Measurements from ENCODE around the gene SEMA6A. TPM values are rescaled to one million over a fixed set of nuclear protein-coding genes. Genes with fewer than 3 reads are reported as not detected.

SEMA6A gene
- total RNA-seq, 5 donors from 2014 or later (not counting 1 experiment from before 2014, with no cell fraction given), result 0.79 to 0.88 (median 0.79) TPM; not detected in 2

GRCh38 chr5:116497631-116498030, 77.0 kb downstream of the SEMA6A start:
- Histone ChIP-seq H3K4me3 (ENCODE audit: control insufficient read depth in 1 of 2, extremely low read depth in 1 of 2, low read length in 1 of 2) (no peak overlapping the region), H3K4me1 (ENCODE audit: control insufficient read depth in 1 of 2, extremely low read depth in 1 of 2, insufficient read depth in 2 of 2, low read length in 2 of 2) (no peaks in the 10 kb centered on the region), H3K9me3 (no peaks in the 10 kb centered on the region), H3K36me3 (ENCODE audit: control insufficient read depth in 2 of 2, extremely low read depth in 1 of 2, insufficient read depth in 1 of 2, low read length in 1 of 2) (no peaks in the 10 kb centered on the region), H3K27ac (ENCODE audit: low read length) (no peak overlapping the region), H3K27me3 (replicated peaks in 1 of 2; ENCODE audit: control insufficient read depth in 2 of 2, extremely low read depth in 1 of 2, insufficient read depth in 2 of 2, low read length in 1 of 2) (no peaks in the 10 kb centered on the region)
- CTCF ChIA-PET, result no interaction called here
- DNase-seq (no peak), ATAC-seq (replicated peaks in 1 of 4) (no peak)
- POLR2A ChIA-PET, result no interaction called here
- Mint-ChIP-seq H3K27me3 (no peaks in the 10 kb centered on the region), H3K36me3 (peaks cover 6% of the 10 kb centered on the region), H3K27ac (no peak overlapping the region), H3K4me3 (no peak overlapping the region), H3K9me3 (peaks cover 0 to 6% (median 0%) of the 10 kb centered on the region in 3 donors), H3K4me1 (no peaks in the 10 kb centered on the region)
- 64% methylated on average over 2 of the region's 5 CpGs for WGBS (ENCODE audit: insufficient coverage)

GRCh38 chr5:116495786-116496357, 78.8 kb downstream of the SEMA6A start:
- H3K4me1 ChIP-seq (ENCODE audit: control insufficient read depth in 1 of 2, extremely low read depth in 1 of 2, insufficient read depth in 2 of 2, low read length in 2 of 2), result peaks cover 0 to 3% of the 10 kb centered on the region in 2 experiments
- no peaks in the 10 kb centered on the region for H3K27me3 ChIP-seq (replicated peaks in 1 of 2; ENCODE audit: control insufficient read depth in 2 of 2, extremely low read depth in 1 of 2, insufficient read depth in 2 of 2, low read length in 1 of 2)
- H3K4me3 Mint-ChIP-seq, result no peak overlapping the region
- peaks cover 0 to 6% (median 0%) of the 10 kb centered on the region in 3 donors for H3K9me3 Mint-ChIP-seq
- DNase-seq (no peak), ATAC-seq (replicated peaks in 1 of 4) (no peak)
- no peak overlapping the region for H3K4me3 ChIP-seq (ENCODE audit: control insufficient read depth in 1 of 2, extremely low read depth in 1 of 2, low read length in 1 of 2)
- H3K36me3 ChIP-seq (ENCODE audit: control insufficient read depth in 2 of 2, extremely low read depth in 1 of 2, insufficient read depth in 1 of 2, low read length in 1 of 2), result no peaks in the 10 kb centered on the region
- WGBS (ENCODE audit: insufficient coverage), result 100% methylated on average over 2 of the region's 9 CpGs
- no peaks in the 10 kb centered on the region for H3K27me3 Mint-ChIP-seq
- H3K9me3 ChIP-seq, result no peaks in the 10 kb centered on the region
- ChIA-PET CTCF (no interaction called here), POLR2A (interaction anchor here in 1 of 2 donors (0.5 kb wide), 1 partner anchor 148 kb away, joined by 3 read pairs; no protein-coding TSS in a partner anchor)
- no peak overlapping the region for H3K27ac Mint-ChIP-seq
- H3K36me3 Mint-ChIP-seq, result peaks cover 6% of the 10 kb centered on the region
- H3K27ac ChIP-seq (ENCODE audit: low read length), result no peak overlapping the region
- peaks cover 12 to 15% (median 14%) of the 10 kb centered on the region in 3 donors for H3K4me1 Mint-ChIP-seq

- WGBS (ENCODE audit: insufficient coverage), result 71% methylated on average over 1 of the region's 6 CpGs
- ATAC-seq (replicated peaks in 1 of 4), result no peak
- Histone ChIP-seq H3K27ac (ENCODE audit: low read length) (no peak overlapping the region), H3K27me3 (replicated peaks in 1 of 2; ENCODE audit: control insufficient read depth in 2 of 2, extremely low read depth in 1 of 2, insufficient read depth in 2 of 2, low read length in 1 of 2) (no peaks in the 10 kb centered on the region), H3K9me3 (no peaks in the 10 kb centered on the region), H3K4me1 (ENCODE audit: control insufficient read depth in 1 of 2, extremely low read depth in 1 of 2, insufficient read depth in 2 of 2, low read length in 2 of 2) (peaks cover 0 to 3% of the 10 kb centered on the region in 2 experiments), H3K4me3 (ENCODE audit: control insufficient read depth in 1 of 2, extremely low read depth in 1 of 2, low read length in 1 of 2) (no peak overlapping the region), H3K36me3 (ENCODE audit: control insufficient read depth in 2 of 2, extremely low read depth in 1 of 2, insufficient read depth in 1 of 2, low read length in 1 of 2) (no peaks in the 10 kb centered on the region)
- ChIA-PET POLR2A (interaction anchor here in 1 of 2 donors (0.6 kb wide), 1 partner anchor 15 kb away, joined by 3 read pairs; no protein-coding TSS in a partner anchor), CTCF (no interaction called here)
- no peak overlapping the region for H3K4me3 Mint-ChIP-seq
- H3K27me3 Mint-ChIP-seq, result no peaks in the 10 kb centered on the region
- H3K4me1 Mint-ChIP-seq, result peaks cover 14 to 17% (median 16%) of the 10 kb centered on the region in 3 donors
- H3K9me3 Mint-ChIP-seq, result peaks cover 0 to 6% (median 0%) of the 10 kb centered on the region in 3 donors
- H3K36me3 Mint-ChIP-seq, result peaks cover 6% of the 10 kb centered on the region
- DNase-seq, result no peak
- H3K27ac Mint-ChIP-seq, result no peak overlapping the region
These were observed 79.7 kb downstream of the SEMA6A start for GRCh38 chr5:116494784-116495450.

GRCh38 chr5:116492776-116493175, 81.8 kb downstream of the SEMA6A start:
- H3K9me3 ChIP-seq, result no peaks in the 10 kb centered on the region
- WGBS (ENCODE audit: insufficient coverage), result 73% methylated on average over 3 of the region's 3 CpGs
- no peaks in the 10 kb centered on the region for H3K27me3 ChIP-seq (replicated peaks in 1 of 2; ENCODE audit: control insufficient read depth in 2 of 2, extremely low read depth in 1 of 2, insufficient read depth in 2 of 2, low read length in 1 of 2)
- peaks cover 14 to 17% (median 16%) of the 10 kb centered on the region in 3 donors for H3K4me1 Mint-ChIP-seq
- H3K27ac ChIP-seq (ENCODE audit: low read length), result no peak overlapping the region
- ATAC-seq (replicated peaks in 1 of 4), result no peak
- H3K9me3 Mint-ChIP-seq, result peaks cover 0 to 6% (median 0%) of the 10 kb centered on the region in 3 donors
- ChIA-PET POLR2A (no interaction called here), CTCF (no interaction called here)
- DNase-seq, result no peak
- H3K4me1 ChIP-seq (ENCODE audit: control insufficient read depth in 1 of 2, extremely low read depth in 1 of 2, insufficient read depth in 2 of 2, low read length in 2 of 2), result peaks cover 0 to 3% of the 10 kb centered on the region in 2 experiments
- H3K27me3 Mint-ChIP-seq, result no peaks in the 10 kb centered on the region
- no peaks in the 10 kb centered on the region for H3K36me3 ChIP-seq (ENCODE audit: control insufficient read depth in 2 of 2, extremely low read depth in 1 of 2, insufficient read depth in 1 of 2, low read length in 1 of 2)
- H3K4me3 Mint-ChIP-seq, result no peak overlapping the region
- H3K4me3 ChIP-seq (ENCODE audit: control insufficient read depth in 1 of 2, extremely low read depth in 1 of 2, low read length in 1 of 2), result no peak overlapping the region
- no peak overlapping the region for H3K27ac Mint-ChIP-seq
- H3K36me3 Mint-ChIP-seq, result peaks cover 2% of the 10 kb centered on the region

- peaks cover 2% of the 10 kb centered on the region for H3K36me3 Mint-ChIP-seq
These were observed 82.5 kb downstream of the SEMA6A start for GRCh38 chr5:116492016-116492623.

GRCh38 chr5:116488356-116489041, 86.1 kb downstream of the SEMA6A start:
- Histone ChIP-seq H3K9me3 (no peaks in the 10 kb centered on the region), H3K27me3 (replicated peaks in 1 of 2; ENCODE audit: control insufficient read depth in 2 of 2, extremely low read depth in 1 of 2, insufficient read depth in 2 of 2, low read length in 1 of 2) (no peaks in the 10 kb centered on the region), H3K36me3 (ENCODE audit: control insufficient read depth in 2 of 2, extremely low read depth in 1 of 2, insufficient read depth in 1 of 2, low read length in 1 of 2) (no peaks in the 10 kb centered on the region), H3K4me3 (ENCODE audit: control insufficient read depth in 1 of 2, extremely low read depth in 1 of 2, low read length in 1 of 2) (no peak overlapping the region), H3K4me1 (ENCODE audit: control insufficient read depth in 1 of 2, extremely low read depth in 1 of 2, insufficient read depth in 2 of 2, low read length in 2 of 2) (peaks cover 0 to 3% of the 10 kb centered on the region in 2 experiments), H3K27ac (ENCODE audit: low read length) (no peak overlapping the region)
- no peak overlapping the region for H3K4me3 Mint-ChIP-seq
- no CpG with 5 or more reads among the region's 6 CpGs for WGBS (ENCODE audit: insufficient coverage)
- DNase-seq, result no peak
- no peak overlapping the region for H3K27ac Mint-ChIP-seq
- no peaks in the 10 kb centered on the region for H3K9me3 Mint-ChIP-seq
- ATAC-seq (replicated peaks in 1 of 4), result no peak
- CTCF ChIA-PET, result no interaction called here
- no peaks in the 10 kb centered on the region for H3K27me3 Mint-ChIP-seq
- POLR2A ChIA-PET, result no interaction called here
- no peaks in the 10 kb centered on the region for H3K36me3 Mint-ChIP-seq
- peaks cover 14 to 17% (median 16%) of the 10 kb centered on the region in 3 donors for H3K4me1 Mint-ChIP-seq

More at GRCh38 chr5:116492016-116492623, 82.5 kb downstream of the SEMA6A start:
- peaks cover 0 to 3% of the 10 kb centered on the region in 2 experiments for H3K4me1 ChIP-seq (ENCODE audit: control insufficient read depth in 1 of 2, extremely low read depth in 1 of 2, insufficient read depth in 2 of 2, low read length in 2 of 2)
- H3K27ac ChIP-seq (ENCODE audit: low read length), result no peak overlapping the region
- ATAC-seq (replicated peaks in 1 of 4) (peak; percentile 48 to 76 (median 66)), DNase-seq (peak in 11 of 35 experiments; percentile 0 to 37 (median 4))
- POLR2A ChIA-PET, result no interaction called here
- H3K27me3 Mint-ChIP-seq, result no peaks in the 10 kb centered on the region
- H3K36me3 ChIP-seq (ENCODE audit: control insufficient read depth in 2 of 2, extremely low read depth in 1 of 2, insufficient read depth in 1 of 2, low read length in 1 of 2), result no peaks in the 10 kb centered on the region
- H3K9me3 ChIP-seq, result no peaks in the 10 kb centered on the region
- peaks cover 14 to 17% (median 16%) of the 10 kb centered on the region in 3 donors for H3K4me1 Mint-ChIP-seq
- H3K27me3 ChIP-seq (replicated peaks in 1 of 2; ENCODE audit: control insufficient read depth in 2 of 2, extremely low read depth in 1 of 2, insufficient read depth in 2 of 2, low read length in 1 of 2), result no peaks in the 10 kb centered on the region
- CTCF ChIA-PET, result interaction anchor here in 1 of 2 donors (0.6 kb wide), 1 partner anchor 319 kb away, joined by 3 read pairs; no protein-coding TSS in a partner anchor
- H3K4me3 Mint-ChIP-seq, result no peak overlapping the region
- no peak overlapping the region for H3K27ac Mint-ChIP-seq
- H3K9me3 Mint-ChIP-seq, result peaks cover 0 to 6% (median 0%) of the 10 kb centered on the region in 3 donors
- no peak overlapping the region for H3K4me3 ChIP-seq (ENCODE audit: control insufficient read depth in 1 of 2, extremely low read depth in 1 of 2, low read length in 1 of 2)
- WGBS (ENCODE audit: insufficient coverage), result no CpG with 5 or more reads among the region's 3 CpGs
